Stimulated activated CD8-positive, alpha-beta memory T cell treated with anti-CD3 and anti-CD28 coated beads, Interleukin-12 subunit alpha, Interleukin-12 subunit beta, amount 100 ng/mL, for 24 hours (primary cell): ENCODE measurements around the gene FKBP9.
A peak's percentile ranks its signal among the peaks of the same experiment; 100 is the strongest.
"Not testable (repeated sequence)": the region's sequence is repeated elsewhere in the genome, so short reads cannot be mapped to it uniquely, and the experiment has no call there.

ENCODE experiments used
- DNase-seq: peaks from one replicate; pipeline ENCODE4 v3.0.0-alpha.2; 2020; ENCODE audit errors: extremely low read depth

The FKBP9 gene

GRCh38 chr7:33005690-33006089, 48.5 kb downstream of the FKBP9 start:
- not testable (repeated sequence) for DNase-seq

- DNase-seq: no peak
These were observed 52.5 kb downstream of the FKBP9 start for GRCh38 chr7:33009734-33010133.

- DNase-seq: no peak
These were observed 55.1 kb downstream of the FKBP9 start for GRCh38 chr7:33012364-33012763.

GRCh38 chr7:33024189-33024757, 67.0 kb downstream of the FKBP9 start:
- no peak for DNase-seq

GRCh38 chr7:33035776-33036175, 78.5 kb downstream of the FKBP9 start:
- no peak for DNase-seq

GRCh38 chr7:33038639-33039038, 81.4 kb downstream of the FKBP9 start:
- DNase-seq: no peak

- DNase-seq: no peak
These were observed 82.1 kb downstream of the FKBP9 start for GRCh38 chr7:33039257-33039902.

GRCh38 chr7:33039903-33040292, 82.7 kb downstream of the FKBP9 start:
- no peak for DNase-seq

GRCh38 chr7:33040803-33041516, 83.7 kb downstream of the FKBP9 start:
- DNase-seq: peak; percentile 12

GRCh38 chr7:33041631-33042428, 84.6 kb downstream of the FKBP9 start:
- no peak for DNase-seq

- DNase-seq: no peak
These were observed 86.5 kb downstream of the FKBP9 start for GRCh38 chr7:33043501-33044400.

- no peak for DNase-seq
These were observed 87.1 kb downstream of the FKBP9 start for GRCh38 chr7:33044401-33044718.

- no peak for DNase-seq
These were observed 87.7 kb downstream of the FKBP9 start for GRCh38 chr7:33044986-33045385.

- DNase-seq: no peak
These were observed 91.0 kb downstream of the FKBP9 start for GRCh38 chr7:33048257-33048656.

GRCh38 chr7:33048704-33049103, 91.5 kb downstream of the FKBP9 start:
- no peak for DNase-seq

- DNase-seq: no peak
These were observed 93.5 kb downstream of the FKBP9 start for GRCh38 chr7:33050535-33051318.

- no peak for DNase-seq
These were observed 96.5 kb downstream of the FKBP9 start for GRCh38 chr7:33053721-33054120.

GRCh38 chr7:33054261-33054964, 97.2 kb downstream of the FKBP9 start:
- no peak for DNase-seq

GRCh38 chr7:33055158-33055557, 97.9 kb downstream of the FKBP9 start:
- no peak for DNase-seq
